Neural cell (in vitro differentiated cells): Measurements from ENCODE around the gene DUS3L.

Experiments used
- EP300 ChIP-seq: fragments of 450-650 bp; conservative IDR thresholded peaks from 2 replicates; pipeline ENCODE4 v1.6.1; 2014; ENCODE audit warnings: antibody characterized with exemption, mild to moderate bottlenecking, moderate library complexity; ENCODE audit not compliant: poor library complexity, severe bottlenecking
- EZH2 ChIP-seq: fragments of 200-600, 300-800 bp; shearing (Covaris generic), sonication (generic); IDR thresholded peaks from 2 replicates; pipeline ENCODE4 v1.6.1; 2014; ENCODE audit warnings: antibody characterized with exemption, low read length, borderline replicate concordance, mild to moderate bottlenecking; ENCODE audit not compliant: insufficient read depth, poor library complexity, severe bottlenecking
- POLR2AphosphoS5 ChIP-seq: IDR thresholded peaks from 2 replicates; pipeline ENCODE4 v1.6.1; 2012
- RAD21 ChIP-seq: fragments of 450-650 bp; conservative IDR thresholded peaks from 2 replicates; pipeline ENCODE4 v1.6.1; 2014; ENCODE audit warnings: antibody characterized with exemption, mild to moderate bottlenecking, moderate library complexity
- SMC3 ChIP-seq: fragments of 450-650 bp; conservative IDR thresholded peaks from 2 replicates; pipeline ENCODE4 v1.6.1; 2014; ENCODE audit warnings: antibody characterized with exemption, mild to moderate bottlenecking, moderate library complexity; ENCODE audit not compliant: poor library complexity
- TF ChIP-seq, protein P1 (sequence below): fragments of 450-650 bp; IDR thresholded peaks from 2 replicates; pipeline ENCODE4 v1.5.1; 2014; ENCODE audit warnings: antibody characterized with exemption, mild to moderate bottlenecking, moderate library complexity; ENCODE audit not compliant: poor library complexity, severe bottlenecking
- TF ChIP-seq, protein P2 (sequence below): IDR thresholded peaks from 2 replicates; pipeline ENCODE4 v1.6.1; 2012; ENCODE audit warnings: borderline replicate concordance

DNA sequence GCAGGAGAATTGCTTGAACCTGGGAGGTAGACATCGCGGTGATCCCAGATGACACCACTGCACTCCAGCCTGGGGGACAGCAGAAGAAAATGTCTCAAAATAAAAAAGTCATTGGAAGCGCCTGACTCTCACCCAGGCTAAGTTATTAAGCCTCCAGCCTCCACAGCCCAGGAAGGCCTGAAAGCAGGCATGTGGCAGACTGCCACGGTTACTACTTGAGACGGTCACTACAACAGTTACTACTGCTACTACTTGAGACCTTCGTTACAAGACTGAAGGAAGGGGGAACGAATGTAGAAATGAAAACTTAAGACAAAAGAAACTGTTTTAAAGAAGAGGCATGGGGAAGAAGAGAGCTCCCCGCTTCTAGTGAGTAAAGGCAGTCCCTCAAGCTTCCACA lies 16.0 kb downstream of the DUS3L start:
- TF ChIP-seq, protein P1, sequence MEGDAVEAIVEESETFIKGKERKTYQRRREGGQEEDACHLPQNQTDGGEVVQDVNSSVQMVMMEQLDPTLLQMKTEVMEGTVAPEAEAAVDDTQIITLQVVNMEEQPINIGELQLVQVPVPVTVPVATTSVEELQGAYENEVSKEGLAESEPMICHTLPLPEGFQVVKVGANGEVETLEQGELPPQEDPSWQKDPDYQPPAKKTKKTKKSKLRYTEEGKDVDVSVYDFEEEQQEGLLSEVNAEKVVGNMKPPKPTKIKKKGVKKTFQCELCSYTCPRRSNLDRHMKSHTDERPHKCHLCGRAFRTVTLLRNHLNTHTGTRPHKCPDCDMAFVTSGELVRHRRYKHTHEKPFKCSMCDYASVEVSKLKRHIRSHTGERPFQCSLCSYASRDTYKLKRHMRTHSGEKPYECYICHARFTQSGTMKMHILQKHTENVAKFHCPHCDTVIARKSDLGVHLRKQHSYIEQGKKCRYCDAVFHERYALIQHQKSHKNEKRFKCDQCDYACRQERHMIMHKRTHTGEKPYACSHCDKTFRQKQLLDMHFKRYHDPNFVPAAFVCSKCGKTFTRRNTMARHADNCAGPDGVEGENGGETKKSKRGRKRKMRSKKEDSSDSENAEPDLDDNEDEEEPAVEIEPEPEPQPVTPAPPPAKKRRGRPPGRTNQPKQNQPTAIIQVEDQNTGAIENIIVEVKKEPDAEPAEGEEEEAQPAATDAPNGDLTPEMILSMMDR = no peak
- TF ChIP-seq EP300 (no peak), SMC3 (no peak), POLR2AphosphoS5 (no peak), RAD21 (no peak), EZH2 (no peak)
- TF ChIP-seq, protein P2, sequence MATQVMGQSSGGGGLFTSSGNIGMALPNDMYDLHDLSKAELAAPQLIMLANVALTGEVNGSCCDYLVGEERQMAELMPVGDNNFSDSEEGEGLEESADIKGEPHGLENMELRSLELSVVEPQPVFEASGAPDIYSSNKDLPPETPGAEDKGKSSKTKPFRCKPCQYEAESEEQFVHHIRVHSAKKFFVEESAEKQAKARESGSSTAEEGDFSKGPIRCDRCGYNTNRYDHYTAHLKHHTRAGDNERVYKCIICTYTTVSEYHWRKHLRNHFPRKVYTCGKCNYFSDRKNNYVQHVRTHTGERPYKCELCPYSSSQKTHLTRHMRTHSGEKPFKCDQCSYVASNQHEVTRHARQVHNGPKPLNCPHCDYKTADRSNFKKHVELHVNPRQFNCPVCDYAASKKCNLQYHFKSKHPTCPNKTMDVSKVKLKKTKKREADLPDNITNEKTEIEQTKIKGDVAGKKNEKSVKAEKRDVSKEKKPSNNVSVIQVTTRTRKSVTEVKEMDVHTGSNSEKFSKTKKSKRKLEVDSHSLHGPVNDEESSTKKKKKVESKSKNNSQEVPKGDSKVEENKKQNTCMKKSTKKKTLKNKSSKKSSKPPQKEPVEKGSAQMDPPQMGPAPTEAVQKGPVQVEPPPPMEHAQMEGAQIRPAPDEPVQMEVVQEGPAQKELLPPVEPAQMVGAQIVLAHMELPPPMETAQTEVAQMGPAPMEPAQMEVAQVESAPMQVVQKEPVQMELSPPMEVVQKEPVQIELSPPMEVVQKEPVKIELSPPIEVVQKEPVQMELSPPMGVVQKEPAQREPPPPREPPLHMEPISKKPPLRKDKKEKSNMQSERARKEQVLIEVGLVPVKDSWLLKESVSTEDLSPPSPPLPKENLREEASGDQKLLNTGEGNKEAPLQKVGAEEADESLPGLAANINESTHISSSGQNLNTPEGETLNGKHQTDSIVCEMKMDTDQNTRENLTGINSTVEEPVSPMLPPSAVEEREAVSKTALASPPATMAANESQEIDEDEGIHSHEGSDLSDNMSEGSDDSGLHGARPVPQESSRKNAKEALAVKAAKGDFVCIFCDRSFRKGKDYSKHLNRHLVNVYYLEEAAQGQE = no peak
